ENCODE results near the gene SLC23A2.
"Not testable (repeated sequence)": the region's sequence is repeated elsewhere in the genome, so short reads cannot be mapped to it uniquely, and the experiment has no call there.

SLC23A2 gene

DNA sequence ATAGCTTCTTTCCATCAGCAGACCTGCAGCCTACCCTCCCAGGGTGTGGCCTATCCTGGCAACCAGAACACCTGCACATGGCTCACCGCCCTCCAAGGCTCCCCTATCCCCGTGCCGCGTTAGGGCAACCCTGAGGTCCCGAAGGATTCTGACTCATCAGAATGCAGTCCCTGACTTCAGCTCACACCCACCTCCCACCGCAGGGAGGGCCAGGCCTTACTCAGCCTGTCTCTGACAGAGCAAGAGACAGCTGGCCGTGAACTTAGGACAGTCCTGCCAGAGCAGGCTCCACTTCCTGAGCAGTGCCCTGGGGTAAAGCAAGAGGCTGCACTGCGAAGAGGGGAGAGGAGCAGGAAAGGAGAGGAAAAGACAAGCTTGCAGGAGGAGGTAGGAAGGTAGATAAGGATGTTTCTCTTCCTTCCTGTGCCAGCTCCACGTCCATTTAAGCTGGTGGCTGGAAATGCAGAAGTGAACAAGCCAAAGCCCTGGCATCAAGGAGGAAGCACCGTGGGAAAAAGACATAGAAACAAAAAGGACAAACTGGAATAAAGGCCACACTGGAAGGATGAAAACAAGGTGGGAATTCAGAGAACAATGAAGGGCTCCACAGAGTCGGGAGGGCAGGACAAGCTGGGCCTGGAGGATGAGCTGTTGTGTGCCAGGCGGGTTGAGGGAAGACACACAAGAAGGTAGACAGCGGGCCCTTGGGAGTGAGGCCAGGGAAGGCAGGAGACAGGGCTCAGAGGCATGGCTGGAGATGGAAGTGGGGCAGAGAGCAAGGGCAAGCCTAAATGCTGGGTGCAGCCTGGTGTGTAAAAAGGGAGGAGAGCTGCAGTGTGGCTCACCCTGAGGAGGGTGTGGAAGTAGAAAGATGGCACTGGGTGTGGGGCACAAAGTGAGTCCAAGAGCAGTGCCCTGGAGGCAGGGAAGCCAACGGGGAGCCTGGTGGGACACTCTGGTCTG is 102.7 kb downstream of the SLC23A2 start:
- no peak for DNase-seq

DNA sequence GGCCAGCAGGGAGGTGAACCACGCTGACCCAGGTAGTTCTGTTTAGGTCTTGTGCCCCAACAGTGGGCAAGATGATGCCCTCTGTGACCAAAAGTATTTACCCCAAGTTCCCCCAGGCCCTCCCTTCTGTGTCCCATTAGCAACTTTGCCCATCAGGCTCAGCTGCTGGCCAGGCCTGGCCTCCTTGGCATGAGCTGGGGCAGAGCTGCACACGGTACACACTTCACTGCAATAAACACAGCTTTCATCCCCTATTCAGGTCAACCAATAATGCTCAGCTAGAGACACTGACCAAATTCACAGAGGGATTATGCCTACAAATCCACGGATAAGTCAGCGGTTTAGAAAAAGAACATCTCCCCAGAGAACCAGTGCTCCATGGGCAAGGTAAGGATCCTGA is 103.7 kb downstream of the SLC23A2 start:
- no peak for DNase-seq

DNA sequence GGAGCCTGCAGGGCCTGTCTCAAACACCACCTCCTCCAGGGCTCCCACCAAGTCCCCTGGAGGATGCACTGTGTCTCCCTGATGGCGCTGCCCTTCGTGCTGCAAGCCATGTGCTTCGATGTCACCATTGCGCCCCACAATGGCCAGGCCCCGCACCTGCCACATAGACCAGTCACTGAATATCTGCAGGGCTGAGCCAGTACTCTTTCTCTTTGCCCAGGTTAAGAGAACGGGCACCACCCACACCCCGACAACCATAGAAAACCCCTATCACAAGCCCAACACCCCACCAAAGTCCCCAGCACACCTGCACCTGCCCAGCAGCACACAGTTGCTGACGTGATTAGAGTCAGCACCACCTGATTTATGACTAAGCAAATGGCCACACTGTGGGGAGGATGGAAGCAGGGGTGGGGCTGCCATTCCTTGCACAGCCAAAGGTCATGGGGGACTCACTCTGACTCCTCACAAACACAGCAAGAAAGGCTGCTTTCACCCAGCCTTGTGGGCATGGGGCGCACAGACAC is 104.3 kb downstream of the SLC23A2 start:
- DNase-seq, result no peak

DNA sequence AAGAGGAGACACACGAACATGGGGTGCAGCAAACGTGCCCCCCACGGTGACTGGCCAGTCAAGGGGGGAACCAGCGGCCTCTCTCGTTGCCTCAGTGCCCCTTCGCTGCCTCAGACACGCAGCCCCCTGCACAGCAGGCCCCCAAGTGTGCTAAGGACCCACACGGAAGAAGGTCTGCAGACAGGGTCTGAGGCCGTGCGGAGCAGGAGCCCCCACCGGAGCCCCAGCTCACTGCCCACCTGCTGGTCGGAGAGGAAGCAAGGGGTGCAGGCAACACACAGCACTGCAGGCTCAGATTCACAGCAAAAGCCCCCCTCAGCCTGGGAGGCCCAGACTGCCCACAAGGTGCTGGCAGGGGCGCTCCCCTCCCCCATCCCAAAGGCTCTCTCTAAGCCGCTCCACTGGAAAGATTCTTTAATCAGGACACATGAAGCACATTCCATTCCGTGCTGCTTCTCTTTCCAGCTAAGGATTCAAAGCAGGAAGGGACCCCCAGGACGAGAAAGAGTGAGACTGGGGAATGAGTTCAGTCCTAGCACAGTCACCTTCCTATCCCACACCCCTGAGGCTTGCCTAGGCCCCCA is 105.1 kb downstream of the SLC23A2 start:
- DNase-seq, result no peak

DNA sequence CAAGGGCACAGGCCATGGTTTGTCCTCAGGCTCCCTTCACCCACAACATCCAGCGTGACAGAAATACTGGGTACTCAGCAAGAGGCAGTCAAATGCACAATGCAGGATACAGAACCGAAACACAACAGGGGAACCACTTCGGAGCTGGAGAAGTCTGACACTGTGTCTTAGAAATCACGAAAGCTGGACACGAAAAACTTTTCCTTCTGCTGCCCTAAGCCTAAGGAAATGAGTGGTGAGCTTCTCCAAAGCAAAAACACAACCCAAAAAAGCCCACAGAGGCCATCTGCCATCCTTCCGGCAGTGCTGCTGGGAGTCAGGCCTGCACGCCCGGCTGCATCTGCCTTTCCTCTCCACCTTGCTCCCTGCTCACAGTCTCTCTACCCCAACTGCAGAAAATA is 106.3 kb downstream of the SLC23A2 start:
- no peak for DNase-seq

DNA sequence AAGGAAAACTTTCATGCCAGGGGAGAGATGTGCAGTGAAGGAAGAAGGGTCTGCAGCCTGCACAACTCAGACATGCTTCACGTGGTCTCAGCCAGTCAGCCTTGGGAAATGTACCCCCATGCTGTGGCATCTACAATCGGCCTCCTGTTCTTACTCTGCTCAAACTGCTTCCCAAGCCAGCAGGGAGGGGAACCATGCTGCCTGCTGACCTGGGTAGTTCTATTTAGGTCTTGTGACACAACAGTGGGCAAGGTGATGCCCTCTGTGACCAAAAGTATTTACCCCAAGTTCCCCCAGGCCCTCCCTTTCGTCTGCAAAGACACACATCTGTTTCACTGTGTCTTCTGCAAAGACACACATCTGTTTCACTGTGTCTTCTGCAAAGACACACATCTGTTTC is 106.9 kb downstream of the SLC23A2 start:
- DNase-seq, result no peak

DNA sequence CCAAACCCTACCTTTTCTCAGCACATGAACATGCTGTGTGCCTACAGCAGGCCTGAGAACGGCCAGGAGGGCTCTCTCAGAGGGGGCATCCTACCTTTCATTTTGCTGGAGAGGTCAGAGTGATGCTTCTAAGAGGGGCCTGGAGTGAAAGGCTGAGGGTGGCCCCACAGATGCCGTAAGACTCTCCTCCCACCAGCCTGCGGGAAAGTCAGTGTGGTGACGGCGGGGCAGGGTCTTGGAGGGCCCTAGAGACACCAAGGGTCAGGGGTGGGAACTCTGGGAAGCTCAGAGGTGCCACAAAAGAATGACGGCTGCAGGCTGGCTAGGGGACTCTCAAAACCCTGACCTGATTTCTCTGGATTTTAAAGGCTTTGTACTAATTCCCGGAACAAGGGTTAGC is 107.6 kb downstream of the SLC23A2 start:
- DNase-seq, result no peak

DNA sequence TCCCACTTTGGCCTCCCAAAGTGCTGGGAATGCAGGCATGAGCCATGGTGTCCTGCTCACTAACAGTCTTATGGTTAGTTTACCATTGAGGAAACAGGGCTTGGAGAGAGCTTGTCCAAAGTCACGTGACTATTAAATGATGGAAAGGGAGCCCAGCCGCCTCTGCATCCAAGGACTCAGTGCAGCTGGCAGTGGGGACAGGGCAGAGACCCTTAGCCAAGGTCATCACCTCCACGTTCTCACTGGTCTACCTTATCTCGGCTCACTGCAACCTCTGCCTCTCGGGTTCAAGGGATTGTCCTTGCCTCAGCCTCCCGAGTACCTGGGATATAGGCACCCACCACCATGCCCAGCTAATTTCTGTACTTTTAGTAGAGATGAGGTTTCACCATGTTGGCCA is 109.3 kb downstream of the SLC23A2 start:
- DNase-seq, result no peak

DNA sequence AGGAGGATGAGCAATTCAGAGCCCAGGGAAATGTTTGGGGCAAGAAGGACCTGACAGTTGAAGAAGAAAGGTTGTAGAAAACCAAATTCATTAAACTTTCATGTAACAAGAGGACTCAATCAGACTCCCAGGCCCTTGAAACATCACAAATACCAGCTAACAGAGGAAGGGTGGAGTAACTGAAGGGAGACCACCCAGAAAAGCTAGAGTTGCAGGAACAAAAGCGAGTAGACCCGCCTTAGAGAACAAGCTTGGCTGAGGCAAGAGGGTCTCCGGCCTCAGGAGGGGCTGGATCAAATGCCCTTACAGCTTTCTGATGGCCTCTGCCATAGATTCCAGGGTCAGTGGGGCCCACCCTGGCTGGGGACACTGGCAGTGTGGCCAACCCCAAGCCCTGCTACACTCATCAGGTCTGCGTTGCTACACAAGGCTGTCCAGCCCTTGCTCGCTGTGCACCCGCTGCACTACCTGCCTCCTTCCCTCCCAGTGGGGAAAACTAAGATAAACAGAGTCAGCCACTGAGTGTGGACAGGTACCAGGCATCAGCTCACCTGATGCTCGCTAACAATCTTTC is 110.0 kb downstream of the SLC23A2 start:
- DNase-seq, result no peak

DNA sequence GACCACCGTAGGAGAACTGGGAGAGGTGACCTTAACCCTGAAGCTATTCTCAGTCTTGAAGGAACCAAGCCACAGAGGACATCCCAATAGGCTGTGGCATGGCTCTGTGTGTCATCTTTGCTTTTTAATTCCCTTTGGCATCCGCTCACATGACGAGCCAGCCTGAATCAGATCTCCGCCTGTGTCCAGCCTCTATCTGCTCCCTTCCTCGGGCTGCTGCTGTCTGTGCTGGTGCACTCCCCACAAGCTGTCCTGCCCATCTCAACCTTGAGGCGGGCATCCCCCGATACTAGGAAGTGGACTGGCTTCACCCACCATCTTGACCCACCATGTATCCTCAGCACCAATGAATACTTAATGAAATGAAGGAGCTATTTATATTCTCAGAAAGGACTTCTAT is 111.9 kb downstream of the SLC23A2 start:
- no peak for DNase-seq

DNA sequence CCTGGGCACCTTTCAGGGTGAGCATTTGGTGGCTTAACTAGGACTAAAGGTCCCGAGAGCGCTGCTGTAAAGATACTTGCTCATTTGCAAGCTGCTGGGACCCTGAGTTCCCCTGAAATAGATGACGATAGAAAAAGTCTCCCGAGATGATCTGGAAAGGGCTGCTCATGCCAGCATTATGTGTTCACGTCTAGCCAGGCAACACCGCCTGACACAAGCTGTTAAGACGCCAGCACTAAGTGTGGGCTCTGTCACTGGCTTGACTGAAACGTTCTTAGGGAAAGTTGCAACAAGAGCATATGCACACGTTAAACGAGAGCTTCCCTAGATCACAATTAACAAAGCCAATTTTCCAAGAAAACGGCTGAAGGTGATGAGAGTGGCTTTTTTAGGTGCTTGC is 113.7 kb downstream of the SLC23A2 start:
- no peak for DNase-seq

DNA sequence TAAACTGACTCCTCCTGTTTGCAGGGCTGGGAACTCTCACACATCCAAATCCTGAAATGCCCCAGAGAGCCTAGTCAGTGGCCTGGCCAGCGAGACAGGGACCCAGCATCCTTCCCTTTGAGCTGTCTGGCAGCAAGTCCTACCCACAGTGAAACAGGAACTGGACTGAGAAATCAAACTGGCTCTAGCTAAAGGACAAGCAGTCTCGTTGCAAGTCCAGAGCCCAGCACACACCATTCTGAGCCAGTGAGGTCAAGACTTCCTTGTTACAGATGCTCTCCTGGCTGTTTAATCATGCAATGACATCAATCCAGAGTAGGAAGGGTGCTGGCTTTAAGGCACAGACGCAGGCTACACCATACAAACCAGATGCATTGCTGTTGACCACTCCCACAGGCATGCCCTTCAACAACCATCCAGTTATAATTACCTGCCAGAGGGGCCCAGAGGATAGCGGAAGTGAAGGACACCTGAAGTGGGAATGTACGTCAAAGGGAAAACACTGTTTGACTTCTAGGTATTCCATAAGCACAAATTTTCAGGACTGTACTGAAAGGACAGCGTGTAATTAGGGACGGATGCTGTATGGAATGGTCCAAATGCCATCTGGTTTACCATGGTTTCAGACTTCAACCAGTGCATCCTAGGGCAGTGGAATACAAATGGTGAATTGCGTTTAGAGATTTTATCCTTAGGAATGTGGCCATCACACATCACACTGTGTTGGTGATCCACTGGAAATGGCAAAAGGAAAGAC is 114.4 kb downstream of the SLC23A2 start:
- no peak for DNase-seq

DNA sequence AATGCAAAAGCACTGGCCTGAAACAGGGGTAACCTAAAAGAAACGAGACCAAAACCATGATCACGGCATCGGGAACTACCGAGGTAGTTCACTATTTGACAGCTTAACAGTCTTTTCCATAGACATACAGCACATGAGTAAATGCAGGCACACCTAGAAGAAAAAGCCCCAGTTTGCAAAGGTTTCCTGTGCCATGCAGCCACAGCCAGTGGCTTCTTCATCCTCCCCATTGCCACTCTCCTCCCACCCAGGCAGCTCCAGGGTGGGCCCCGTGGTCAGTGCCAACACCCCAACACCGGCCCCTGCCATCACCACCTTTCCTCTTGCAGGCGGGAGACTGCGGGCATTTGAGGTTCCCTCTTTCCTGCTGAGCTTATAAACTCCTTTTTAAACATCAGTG is 115.4 kb downstream of the SLC23A2 start:
- DNase-seq, result no peak

DNA sequence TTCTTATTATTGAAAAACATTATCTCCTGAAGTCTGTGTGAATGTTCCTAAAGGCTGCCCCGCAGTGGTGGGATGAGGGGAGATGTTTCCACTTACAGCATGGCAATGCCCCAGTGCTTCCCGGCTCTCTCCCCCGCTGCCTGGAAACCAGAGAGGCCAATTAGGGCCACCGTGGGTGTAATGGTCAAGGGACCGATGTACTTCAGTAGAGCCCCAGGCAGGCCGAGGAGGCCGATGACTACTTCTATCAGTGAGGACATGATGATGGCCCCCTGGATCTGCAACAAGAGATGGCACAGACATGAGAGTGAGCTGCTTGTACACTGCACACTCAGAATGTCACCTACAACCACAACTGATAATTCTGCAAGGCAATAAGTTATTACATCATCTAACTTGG is 117.8 kb downstream of the SLC23A2 start:
- no peak for DNase-seq

DNA sequence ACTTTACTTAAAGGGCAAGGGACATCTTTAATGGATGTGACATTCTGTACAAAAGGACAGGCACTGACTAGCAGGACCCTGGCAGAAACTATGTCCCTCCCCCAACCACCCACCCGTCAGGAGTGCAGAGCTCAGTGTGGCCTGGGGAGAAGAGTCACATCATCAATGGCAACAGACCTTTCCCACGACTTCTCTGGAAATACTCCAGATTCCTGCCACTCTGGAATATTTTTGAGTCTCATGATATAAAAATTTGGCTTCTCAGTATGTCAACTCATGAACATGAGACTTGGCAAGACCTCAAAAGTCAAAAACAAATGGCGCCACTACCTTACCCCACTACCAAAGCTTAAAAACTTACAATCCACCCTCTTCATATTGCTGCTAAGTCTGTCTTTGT is 118.3 kb downstream of the SLC23A2 start:
- DNase-seq, result no peak

DNA sequence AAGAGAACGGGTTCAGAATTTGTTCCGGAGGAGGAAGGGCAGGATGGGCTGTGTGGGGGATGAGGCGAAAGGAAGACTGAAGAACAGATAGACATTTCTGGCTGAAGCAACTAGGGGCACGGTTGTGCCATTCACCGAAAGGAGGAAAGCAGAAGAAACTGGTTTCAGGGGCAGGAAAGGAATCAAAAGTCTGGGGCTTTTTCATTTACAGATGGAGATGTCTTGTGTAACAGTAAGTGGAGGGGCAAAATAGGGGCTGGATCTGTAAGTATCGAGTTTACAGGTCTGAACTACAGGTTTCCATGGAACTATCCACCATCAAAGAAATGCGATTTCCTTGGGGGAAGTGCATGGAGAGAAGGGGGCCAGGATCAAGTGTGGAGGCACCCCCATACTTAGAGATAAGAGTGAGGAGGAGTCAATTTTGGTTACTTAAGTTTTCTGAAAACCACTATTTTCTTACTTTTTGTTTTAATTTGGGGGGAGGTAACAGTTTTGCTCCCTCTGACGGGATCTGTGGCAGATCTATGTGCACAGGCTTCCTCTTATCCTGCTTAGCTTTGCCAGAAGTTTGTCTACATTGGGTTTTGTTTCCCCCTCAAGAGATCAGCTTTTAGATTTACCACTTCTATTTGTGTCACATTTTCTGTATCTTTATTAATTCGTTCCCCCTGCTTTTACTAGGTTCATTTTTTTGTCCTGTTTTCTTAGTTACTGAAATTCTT is 120.1 kb downstream of the SLC23A2 start:
- no peak for DNase-seq

DNA sequence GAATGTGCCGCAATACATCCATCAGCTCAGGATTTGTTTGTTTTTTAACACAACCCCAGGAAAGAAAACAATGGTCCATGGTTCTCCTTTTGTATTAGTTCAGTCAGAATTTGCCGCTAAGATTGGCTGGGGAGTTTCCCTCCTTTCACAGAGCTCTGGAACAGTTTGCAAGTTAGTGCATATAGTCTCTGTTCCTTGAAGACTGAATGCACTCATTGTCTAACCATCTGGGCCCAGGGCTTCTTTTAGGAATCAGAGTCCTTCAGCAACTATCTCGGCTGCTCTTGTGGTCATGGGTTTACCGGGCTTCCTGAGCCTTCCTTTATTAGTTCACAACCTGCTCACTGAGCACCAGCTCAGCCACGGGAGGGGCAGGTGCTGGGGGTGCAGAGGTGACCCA is 121.3 kb downstream of the SLC23A2 start:
- no peak for DNase-seq

DNA sequence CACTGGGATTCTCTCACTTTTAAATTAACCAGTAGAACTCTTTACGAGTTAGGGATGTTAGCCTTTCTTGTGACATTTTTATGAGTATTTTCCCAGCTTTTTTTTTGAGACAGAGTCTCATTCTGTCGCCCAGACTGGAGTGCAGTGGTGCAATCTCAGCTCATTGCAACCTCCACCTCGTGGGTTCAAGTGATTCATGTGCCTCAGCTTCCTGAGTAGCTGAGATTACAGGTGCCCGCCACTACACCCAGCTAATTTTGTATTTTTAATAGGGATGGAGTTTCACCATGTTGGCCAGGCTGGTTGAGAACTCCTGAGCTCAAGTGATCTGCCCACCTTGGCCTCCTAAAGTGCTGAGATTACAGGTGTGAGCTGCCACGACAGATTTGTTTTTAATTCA is 123.2 kb downstream of the SLC23A2 start:
- DNase-seq, result not testable (repeated sequence)

DNA sequence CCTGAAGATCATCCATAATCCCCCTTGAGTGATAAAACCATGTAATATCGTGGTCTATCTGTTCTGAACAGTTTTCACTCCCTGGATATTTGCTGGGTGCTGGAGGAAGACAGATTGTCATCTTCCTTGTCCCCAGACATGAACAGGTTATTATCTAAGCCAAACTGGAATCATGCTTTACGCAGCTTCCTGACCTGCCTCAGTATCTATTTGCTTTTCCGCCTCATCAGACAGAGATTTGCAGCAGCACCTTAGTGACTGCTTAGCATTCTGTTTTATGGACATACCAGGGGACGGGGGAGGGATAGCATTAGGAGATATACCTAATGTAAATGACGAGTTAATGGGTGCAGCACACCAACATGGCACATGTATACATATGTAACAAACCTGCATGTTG is 124.6 kb downstream of the SLC23A2 start:
- peak; percentile 61 for DNase-seq

DNA sequence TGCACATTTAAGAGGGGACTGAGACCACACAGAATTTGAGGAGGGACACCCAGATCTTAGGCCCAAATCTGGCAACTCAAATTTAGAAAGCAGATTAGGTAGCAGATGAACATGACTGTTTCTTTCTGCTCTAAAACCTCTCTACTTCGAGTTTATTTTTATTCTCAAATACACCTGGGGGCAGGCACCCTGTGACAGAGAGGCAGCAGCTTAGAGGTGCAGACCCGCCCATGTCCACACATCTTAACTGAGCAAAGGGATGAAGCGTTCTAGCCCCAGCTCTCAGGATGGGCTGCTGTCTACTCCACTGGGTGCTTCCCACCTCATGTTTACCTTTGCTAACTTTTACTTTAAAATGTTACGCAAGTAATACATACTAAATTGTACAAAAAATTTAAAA is 125.0 kb downstream of the SLC23A2 start:
- DNase-seq, result no peak

DNA sequence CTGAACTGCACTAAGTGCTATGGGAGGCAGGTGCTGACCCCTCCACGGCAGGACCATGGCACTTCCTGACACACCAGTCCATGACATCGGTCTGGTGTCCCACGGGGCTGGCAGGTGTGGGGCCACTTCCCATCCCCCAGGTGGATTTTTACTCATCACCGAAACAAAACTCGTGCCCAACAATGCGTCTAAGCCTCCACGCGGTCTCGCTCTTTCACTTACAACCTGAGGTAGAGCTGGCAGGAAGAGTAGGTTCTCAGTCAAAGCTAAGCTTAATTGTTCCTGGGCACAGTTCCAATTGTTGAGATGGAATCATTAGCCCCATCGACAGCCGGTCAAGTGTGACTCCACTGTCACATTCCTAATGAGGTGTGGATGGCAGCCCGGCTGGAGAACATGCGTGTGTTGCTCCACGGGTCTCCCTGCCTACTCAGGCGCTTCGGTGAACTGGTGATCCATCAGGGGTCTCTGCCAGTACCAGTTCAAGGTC is 125.7 kb downstream of the SLC23A2 start:
- peak; percentile 88 for DNase-seq

DNA sequence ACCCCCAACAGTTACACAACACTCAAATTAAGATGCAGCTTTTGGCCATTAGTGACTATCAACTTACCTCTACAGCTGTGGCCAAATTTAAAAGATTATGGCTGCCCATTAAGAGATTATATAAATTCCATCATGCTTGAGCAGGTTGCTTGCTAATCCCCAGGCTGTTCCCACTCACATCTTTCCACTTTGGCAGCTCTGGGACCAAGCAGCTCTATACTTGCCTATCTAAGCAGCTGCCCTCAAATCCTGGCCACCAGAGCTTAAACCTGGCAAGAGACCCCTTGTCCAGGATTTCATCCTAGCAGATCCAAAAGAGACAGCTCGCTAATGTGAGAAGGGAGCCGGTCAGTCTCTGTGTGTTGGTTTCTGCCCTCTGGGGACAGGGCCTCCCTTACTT is 127.9 kb downstream of the SLC23A2 start:
- DNase-seq, result no peak
